Brain microvascular endothelial cell (primary cell): ENCODE measurements around the gene MAGI3.

Source experiments
- DNase-seq: peaks from one replicate; pipeline ENCODE4 v3.0.0-alpha.2; 2020
- H3K27ac ChIP-seq: fragments of 250-450 bp; sonication (Bioruptor Pico); 2 replicates; pipeline ENCODE4 v1.5.1; 2020; ENCODE audit warnings: mild to moderate bottlenecking, moderate library complexity
- H3K27me3 ChIP-seq: fragments of 250-450 bp; sonication (Bioruptor Pico); replicated peaks from 2 replicates; pipeline ENCODE4 v1.5.1; 2020; ENCODE audit warnings: mild to moderate bottlenecking
- H3K36me3 ChIP-seq: fragments of 250-450 bp; sonication (Bioruptor Pico); replicated peaks from 2 replicates; pipeline ENCODE4 v1.5.1; 2020; ENCODE audit warnings: mild to moderate bottlenecking
- H3K4me3 ChIP-seq: 2 replicates; pipeline ENCODE4 v1.5.1; 2011; ENCODE audit warnings: low read depth, mild to moderate bottlenecking, control low read depth, low read length, moderate library complexity
- CTCF ChIP-seq: IDR thresholded peaks from 2 replicates; pipeline ENCODE4 v1.5.1; 2011; ENCODE audit warnings: low read depth, mild to moderate bottlenecking, moderate library complexity, low read length, control low read depth, inconsistent platforms; ENCODE audit errors: missing control alignments
- in situ Hi-C: cut with HindIII; loops from 2 replicates; pipeline ENCODE4 v1.10.0; 2017; ENCODE audit warnings: low sequenced_read_pairs, low pct_ligation_motif_present

MAGI3 gene

GRCh38 chr1:113488576-113489177 lies 98.4 kb downstream of the MAGI3 start:
- no peak for DNase-seq
- Histone ChIP-seq H3K27me3 (no peaks in the 10 kb centered on the region), H3K27ac (no peak overlapping the region), H3K4me3 (no peak overlapping the region), H3K36me3 (no peaks in the 10 kb centered on the region)
- TF ChIP-seq CTCF = peak; percentile 45
- in situ Hi-C loops = no loop called here

GRCh38 chr1:113490384-113490783 lies 100.1 kb downstream of the MAGI3 start:
- no peaks in the 10 kb centered on the region for H3K27me3 ChIP-seq
- DNase-seq = no peak
- H3K27ac ChIP-seq = no peak overlapping the region
- no peaks in the 10 kb centered on the region for H3K36me3 ChIP-seq
- in situ Hi-C loops = no loop called here
- TF ChIP-seq CTCF = no peak
- no peak overlapping the region for H3K4me3 ChIP-seq

GRCh38 chr1:113493533-113493932 lies 103.2 kb downstream of the MAGI3 start:
- Histone ChIP-seq H3K36me3 (no peaks in the 10 kb centered on the region), H3K27me3 (no peaks in the 10 kb centered on the region), H3K4me3 (no peak overlapping the region), H3K27ac (no peak overlapping the region)
- DNase-seq = no peak
- in situ Hi-C loops = no loop called here
- no peak for TF ChIP-seq CTCF

GRCh38 chr1:113505357-113505756 lies 115.0 kb downstream of the MAGI3 start:
- no peak for DNase-seq
- no peak for TF ChIP-seq CTCF
- Histone ChIP-seq H3K36me3 (no peaks in the 10 kb centered on the region), H3K27ac (no peak overlapping the region), H3K27me3 (no peaks in the 10 kb centered on the region), H3K4me3 (no peak overlapping the region)
- in situ Hi-C loops = no loop called here

GRCh38 chr1:113507552-113508214 lies 117.4 kb downstream of the MAGI3 start:
- H3K27ac ChIP-seq = no peak overlapping the region

More at GRCh38 chr1:113507552-113508214, 117.4 kb downstream of the MAGI3 start:
- no peak for TF ChIP-seq CTCF
- in situ Hi-C loops = no loop called here
- Histone ChIP-seq H3K4me3 (no peak overlapping the region), H3K27me3 (no peaks in the 10 kb centered on the region), H3K36me3 (no peaks in the 10 kb centered on the region)
- no peak for DNase-seq
